NCI-H2227 (cell line): ENCODE measurements around the gene ADARB1.

Experiments
- DNase-seq: peaks from one replicate; lab custom pipeline; 2025; ENCODE audit not compliant: unreplicated experiment; lab: John Stamatoyannopoulos, UW

The ADARB1 gene

GRCh38 chr21:45222001-45222400 is 147.6 kb downstream of the ADARB1 start:
- no peak for DNase-seq

GRCh38 chr21:45223236-45224185 is 149.1 kb downstream of the ADARB1 start:
- DNase-seq: no peak

DNA sequence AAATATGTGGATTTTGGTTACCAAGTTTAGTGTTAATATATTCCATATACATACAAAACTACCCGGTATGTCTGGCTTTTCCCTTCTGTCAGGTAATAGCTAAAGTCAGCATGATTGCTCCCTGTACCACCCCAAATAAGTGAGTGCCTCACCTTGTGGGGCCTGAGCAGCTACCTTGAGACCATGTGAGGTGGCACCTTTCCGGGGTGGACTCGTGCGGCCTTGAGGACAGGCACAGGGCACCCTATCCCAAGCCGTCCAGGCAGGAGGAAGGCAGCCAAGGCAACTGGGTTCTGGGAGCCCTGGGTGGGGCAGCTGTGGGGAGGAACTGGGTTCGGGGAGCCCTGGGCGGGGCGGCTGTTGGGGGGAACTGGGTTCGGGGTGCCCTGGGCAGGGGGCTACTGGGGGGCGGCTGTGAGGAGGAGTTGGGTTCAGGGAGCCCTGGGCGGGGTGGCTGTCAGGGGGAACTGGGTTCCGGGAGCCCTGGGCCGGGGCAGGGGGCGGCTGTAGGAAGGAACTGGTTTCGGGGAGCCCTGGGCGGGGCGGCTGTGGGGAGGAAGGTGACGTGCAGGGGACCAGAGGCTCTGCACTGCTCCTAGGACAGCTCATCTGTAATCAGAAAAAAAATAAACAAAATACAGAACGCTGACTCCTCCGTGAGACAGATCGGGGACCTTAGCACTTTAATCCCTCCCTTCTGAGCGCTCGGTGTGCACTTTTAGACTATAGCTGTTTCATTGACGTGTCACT is 150.0 kb downstream of the ADARB1 start:
- DNase-seq: no peak

- no peak for DNase-seq
These were observed 150.8 kb downstream of the ADARB1 start for GRCh38 chr21:45225041-45225740.

DNA sequence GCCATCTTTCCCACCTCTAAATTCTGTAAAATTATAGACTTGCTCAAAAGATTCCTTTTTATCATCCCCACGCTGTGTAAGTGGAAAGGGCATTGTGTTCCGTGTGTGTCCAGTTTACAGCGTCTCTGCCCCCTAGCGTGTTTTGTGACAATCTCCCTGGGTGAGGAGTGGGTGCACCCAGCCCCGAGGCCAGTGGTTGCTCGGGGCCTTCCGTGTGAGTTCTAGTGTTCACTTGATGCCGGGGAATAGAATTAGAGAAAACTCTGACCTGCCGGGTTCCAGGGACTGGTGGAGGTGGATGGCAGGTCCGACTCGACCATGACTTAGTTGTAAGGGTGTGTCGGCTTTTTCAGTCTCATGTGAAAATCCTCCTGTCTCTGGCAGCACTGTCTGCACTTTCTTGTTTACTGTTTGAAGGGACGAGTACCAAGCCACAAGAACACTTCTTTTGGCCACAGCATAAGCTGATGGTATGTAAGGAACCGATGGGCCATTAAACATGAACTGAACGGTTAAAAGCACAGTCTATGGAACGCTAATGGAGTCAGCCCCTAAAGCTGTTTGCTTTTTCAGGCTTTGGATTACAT is 151.5 kb downstream of the ADARB1 start:
- DNase-seq: no peak

DNA sequence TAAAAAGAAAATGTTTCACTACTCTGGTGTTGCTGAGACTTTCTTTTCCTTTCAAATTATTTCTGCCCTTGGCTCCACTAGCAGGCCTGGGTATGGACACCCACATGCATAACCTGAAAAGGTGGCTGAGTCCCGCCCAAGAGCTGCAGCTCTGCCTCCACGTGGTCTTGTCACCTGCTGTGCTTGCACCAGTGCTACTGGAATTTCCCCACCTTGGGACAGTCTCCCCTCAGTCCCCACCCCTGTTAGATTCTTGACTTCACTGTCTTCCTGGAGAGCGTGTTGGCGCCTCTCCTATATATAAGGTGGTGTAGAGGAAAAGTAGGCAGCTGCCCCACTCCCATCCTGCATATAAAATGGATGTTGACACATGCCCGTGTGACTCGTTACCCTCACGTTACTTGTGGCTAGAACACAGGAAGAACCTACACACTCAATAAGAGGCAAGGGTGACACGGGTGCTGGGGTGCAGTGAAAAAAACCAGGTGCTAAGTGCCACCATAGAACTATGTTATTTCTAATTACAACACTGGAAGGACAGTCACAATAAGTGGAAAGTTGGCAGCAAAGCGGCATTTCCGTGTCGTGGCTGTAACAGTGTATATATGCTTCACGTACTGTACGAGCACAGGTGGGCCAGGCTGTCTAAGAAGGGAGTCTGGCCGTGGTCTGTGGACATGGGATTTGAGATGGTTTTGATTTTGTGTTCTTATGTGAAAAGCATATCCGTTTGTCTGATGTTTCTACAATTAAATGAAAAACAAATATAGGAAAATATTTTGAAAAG is 152.4 kb downstream of the ADARB1 start:
- DNase-seq: no peak

- DNase-seq: no peak
These were observed 153.4 kb downstream of the ADARB1 start for GRCh38 chr21:45227735-45228134.

GRCh38 chr21:45228171-45228641 is 153.8 kb downstream of the ADARB1 start:
- no peak for DNase-seq

DNA sequence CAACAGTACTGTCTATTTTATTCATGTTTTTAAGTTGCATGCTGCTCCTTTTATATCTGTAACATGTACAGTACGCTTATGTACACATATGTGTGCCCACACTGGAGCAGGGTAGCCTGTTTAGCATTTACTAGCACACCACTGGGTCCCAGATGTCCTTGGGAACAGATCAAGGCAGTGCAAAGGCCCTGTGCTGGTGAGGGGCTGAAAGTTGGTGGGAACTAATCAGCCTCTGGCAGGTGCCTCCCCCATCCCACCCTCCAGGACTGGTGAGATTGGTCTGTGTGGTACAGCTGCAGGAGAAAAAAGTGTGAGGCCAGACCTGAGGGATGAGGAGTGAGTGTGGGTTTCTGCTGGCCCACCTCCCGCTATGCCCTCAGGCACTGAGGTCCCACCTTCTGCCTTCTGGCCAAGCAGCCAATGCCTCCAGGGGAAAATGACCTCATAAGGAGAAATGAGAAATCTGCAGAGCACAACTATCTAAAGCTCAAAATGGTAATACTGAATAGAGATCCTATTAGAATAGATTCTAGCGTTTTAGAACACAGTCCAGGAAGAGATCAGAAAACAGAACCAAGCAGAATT is 154.4 kb downstream of the ADARB1 start:
- no peak for DNase-seq

DNA sequence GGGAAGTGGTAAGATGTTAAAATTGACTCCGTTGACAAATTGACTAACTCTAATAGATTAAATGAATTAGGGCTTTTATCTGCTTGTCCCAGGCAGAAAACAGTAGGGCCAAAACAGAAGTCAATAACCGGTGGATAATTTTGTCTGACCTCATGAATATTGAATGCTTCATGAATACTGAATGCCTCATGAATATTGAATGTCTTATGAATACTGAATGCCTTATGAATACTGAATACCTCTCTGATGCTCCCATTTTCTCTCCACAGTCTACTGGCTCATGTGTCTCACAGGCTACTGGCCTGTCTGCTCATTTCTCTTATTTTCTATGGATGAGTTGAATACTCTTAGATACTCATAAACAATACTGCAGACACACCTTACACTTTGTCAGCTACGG is 157.3 kb downstream of the ADARB1 start:
- DNase-seq: no peak

DNA sequence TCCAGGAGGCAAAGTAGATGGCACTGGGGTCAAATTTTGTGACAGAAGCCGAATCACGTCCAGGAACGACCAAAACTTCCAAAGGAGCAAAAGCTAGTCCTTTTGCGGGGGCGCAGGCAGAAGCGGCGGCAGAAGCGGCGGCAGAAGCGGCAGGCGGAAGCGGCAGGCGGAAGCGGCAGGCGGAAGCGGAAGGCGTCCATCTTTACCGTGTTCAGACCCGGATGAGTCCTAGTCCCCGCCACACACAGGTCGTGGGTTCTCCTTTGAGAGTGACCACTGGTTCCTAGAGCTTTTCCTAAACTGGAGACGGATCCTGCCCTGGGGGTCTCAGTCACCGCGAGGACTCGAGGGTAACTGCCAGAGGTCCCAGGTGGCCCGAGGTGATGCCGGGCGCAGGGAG is 159.7 kb downstream of the ADARB1 start:
- DNase-seq: no peak

GRCh38 chr21:45234965-45235364 is 160.6 kb downstream of the ADARB1 start:
- no peak for DNase-seq

DNA sequence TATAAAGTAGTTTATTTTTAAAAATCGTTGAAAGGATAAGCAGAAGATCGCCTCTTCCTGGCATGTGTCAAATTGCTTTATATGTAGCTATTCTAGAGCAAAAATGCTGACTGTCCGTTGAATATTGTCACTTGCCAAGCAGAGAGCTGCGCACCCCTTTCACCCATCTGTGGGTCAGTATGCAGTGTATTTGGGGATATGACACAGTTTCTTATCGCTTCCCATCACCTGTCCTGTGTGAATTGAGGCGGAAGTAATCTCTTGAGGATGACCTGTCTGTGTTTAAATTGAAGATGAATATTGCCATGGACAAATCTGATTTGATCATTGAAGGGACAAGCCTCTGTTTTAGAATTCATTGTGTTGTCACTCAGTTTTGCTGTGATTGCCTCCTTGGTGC is 161.1 kb downstream of the ADARB1 start:
- no peak for DNase-seq

- no peak for DNase-seq
These were observed 162.1 kb downstream of the ADARB1 start for GRCh38 chr21:45236481-45236880.

GRCh38 chr21:45237401-45237800 is 163.0 kb downstream of the ADARB1 start:
- DNase-seq: no peak

DNA sequence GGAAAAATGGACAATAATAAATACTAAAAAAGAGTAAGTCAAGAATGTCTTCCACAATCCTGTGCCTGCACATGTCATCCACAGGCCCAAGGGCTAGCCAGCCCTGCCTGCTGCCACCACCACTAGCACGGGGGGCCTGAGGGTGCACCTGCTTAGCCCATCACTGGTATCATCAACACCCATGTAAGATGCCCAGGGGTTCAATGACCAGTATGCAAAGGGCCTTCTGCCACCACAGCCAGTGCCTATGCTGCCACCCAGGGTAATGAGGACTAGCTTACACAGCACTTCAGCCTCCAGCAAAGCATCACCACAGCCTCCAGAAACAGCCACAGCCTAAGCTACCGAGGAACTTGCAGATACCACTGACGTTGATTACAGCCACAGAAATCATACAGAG is 167.0 kb downstream of the ADARB1 start:
- no peak for DNase-seq

DNA sequence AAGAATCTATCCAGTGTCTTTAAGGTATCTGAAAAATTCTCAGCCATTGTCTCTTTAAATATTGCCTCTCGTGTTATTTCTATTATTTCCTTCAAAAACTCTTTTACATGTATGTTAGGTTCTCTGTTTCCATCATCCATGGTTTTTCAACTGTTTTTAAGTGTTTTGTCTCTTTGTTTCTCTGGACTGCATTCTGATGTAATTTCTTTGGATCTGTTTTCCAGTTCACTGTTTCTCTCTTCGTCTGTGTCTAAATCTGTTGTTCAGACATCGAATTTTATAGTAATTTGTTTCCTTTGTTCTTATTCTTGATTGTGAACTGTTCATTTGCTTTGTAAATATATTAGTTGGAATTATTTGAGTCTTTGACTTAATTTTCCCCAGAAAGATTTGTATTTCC is 169.2 kb downstream of the ADARB1 start:
- DNase-seq: no peak

GRCh38 chr21:45244799-45245340 is 170.5 kb downstream of the ADARB1 start:
- no peak for DNase-seq
